GM21528 (cell line): ENCODE results near the gene OTOL1.
A peak's percentile ranks its signal among the peaks of the same experiment; 100 is the strongest.
"Not testable (repeated sequence)": the region's sequence is repeated elsewhere in the genome, so short reads cannot be mapped to it uniquely, and the experiment has no call there.

Experiments used
- ATAC-seq: cut with Tn5 transposase; IDR thresholded peaks from one replicate; pipeline ENCODE4 v1.9.1; 2021; ENCODE audit warnings: mild to moderate bottlenecking, moderate library complexity; ENCODE audit not compliant: unreplicated experiment, low FRiP score

The OTOL1 gene

DNA sequence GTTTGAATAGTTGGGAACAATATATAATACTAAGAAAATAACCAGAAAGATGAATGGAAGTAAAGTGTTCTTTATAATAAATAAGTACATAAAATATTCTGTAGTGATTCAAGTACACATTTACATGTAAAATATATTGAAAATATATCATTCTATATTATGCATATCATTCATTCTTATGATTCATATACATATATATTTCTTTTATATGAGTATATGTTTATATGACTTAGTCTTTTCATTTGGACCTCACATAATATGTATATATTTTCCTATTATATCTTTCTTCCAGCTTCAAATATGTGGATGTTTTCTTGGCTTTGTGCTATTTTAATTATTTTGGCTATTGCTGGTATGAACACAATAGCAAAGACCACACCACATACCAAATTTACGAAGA, at the start of gene OTOL1:
OTOL1 (plus strand) TSS at position 301 of the 400 bp plus-strand sequence; CDS start at position 301, 0 bp downstream.
- no peak for ATAC-seq

DNA sequence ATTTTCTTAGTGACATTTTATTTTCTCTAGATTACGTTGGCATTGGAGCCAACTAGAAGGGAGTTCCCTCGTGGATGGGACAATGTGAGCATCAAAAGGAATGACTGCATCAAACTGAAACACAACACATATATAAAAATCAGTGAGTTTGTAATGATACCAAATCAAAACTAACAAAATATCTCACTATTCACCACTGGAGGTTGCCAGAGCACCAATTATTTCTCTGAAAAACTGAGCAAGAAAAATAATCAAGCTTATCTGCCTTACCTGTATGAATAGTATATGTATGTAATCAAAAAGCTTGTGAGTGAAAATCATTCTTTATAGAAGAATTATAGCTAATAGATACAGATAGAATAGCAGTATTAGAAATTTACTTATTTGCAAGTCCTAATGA, 46.8 kb upstream of the OTOL1 start:
- ATAC-seq = no peak

DNA sequence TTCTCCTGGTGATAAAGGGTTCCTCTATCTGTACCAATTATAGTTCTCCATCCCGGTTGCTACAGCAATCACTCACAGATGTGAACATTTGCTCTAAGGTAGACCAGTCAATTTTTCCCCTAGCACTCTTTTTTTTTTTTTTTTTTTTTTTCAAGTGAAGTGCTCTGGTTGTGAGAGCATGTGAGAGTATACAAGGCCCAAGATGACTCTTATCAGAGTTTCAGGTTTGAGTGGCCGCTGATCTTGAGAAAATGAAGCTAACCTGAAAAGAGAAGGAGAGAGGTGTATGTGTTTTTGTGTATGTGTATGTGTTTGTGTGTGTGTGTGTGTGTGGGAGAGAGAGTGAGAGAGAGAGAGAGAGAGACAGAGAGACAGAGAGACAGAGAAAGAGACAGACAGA, 44.4 kb upstream of the OTOL1 start:
- ATAC-seq = no peak

DNA sequence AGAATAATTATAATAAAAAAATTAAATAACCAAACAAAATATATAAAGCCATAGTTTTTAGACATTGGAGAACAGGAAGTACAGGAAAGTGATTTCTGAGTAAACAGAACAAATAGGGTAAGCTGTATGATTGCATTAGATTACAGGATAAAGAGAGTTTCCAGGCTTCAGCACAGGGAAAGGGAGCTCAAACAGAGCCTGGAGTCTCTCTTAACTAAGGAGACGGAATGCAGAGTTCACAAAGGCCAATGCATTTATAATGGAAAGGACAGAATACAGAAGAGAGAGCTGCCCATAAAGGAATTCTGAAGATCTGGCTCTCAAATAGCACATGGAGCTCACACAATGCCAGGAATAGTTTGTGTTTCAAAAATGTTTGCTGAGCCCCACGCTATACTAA, 42.0 kb upstream of the OTOL1 start:
- no peak for ATAC-seq

DNA sequence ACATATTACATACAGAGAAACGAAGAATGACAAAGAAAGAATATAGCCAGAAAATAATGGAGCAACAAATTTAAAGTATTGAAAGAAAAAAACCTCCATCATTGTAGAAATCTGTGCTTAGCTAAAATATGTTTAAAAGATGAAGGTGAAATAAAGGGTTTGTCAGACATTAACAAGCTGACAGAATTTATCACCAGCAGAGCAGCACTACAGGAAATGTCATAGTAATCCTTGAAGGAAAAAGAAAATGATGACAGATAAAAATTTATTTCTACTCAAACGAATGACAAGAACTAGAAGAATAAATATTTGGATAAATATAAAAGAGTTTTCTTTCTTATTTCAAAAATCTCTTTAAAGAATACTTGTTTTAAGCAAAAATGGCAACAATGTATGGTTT, 40.6 kb upstream of the OTOL1 start:
- no peak for ATAC-seq

DNA sequence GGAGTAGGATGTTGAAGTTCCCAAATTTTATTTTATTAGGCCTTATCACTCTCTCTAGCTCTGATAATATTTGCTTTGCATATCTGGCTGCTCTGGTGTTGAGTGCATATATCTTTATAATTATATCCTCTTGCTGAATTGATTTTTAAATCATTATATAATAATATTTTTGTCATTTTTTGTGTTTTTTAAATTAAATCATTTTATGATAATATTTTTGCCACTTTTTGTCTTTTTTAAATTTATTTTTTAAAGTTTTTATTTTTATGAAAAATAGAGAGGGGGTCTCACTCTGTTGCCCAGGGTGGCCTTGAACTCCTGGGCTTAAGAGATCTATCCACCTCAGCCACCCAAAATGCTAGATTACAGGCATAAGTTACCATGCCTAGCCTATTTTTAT, 34.5 kb upstream of the OTOL1 start:
- ATAC-seq = no peak

DNA sequence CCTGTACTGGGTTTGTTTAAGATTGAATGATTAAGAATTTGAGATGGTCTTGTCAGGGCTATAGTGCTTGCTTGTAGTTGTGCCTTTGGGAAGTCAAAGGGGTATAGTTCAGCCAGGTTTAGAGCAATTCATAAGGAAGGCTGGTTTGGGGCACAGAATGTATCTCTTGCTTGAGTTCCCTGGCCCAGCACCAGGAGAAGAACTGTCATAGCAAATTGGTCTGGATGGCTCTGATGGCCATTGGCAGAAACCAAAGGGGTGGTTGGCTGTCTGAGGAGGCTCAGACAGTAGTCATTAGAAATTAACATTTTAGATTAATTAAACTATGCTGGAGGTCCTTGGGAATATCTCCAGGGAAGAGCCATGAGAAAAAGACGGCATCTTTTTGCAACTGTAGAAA, 25.4 kb upstream of the OTOL1 start:
- no peak for ATAC-seq

DNA sequence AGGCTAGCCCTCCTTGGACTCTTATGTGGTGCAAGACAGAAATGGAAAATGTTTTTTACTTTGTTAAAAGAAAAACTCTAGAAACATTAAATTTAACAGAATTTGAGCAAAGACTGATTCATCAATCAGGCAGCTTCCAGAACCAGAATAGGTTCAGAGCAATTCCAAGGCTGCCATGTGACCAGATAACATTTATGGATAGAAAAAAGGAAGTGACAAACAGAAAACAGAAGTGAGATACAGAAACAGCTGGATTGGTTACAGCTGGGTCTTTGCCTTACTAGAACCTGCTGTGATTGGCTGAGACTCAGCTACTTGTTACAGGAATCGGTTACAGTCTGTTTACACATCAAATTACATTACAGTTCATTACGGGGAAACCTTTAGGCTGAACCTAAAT, 22.5 kb upstream of the OTOL1 start:
- no peak for ATAC-seq

DNA sequence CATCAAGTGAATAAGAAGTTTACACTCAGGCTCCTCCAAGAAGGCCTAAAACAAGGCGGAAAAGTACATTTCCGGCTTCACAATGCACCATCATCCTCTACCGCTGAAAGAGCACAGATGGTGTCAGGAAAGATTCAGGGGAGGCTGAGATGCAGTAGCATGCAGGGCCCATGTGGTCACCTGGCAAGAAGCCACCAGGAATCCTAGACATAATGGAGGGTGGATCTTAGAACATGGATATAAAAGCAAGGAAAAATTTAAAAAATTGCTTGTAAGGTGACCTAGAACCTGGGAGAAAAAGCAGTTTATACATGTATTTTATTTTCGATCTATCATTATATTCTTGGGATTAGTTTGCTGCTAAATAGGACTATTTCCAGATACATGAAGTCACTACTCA, 21.9 kb upstream of the OTOL1 start:
- no peak for ATAC-seq

DNA sequence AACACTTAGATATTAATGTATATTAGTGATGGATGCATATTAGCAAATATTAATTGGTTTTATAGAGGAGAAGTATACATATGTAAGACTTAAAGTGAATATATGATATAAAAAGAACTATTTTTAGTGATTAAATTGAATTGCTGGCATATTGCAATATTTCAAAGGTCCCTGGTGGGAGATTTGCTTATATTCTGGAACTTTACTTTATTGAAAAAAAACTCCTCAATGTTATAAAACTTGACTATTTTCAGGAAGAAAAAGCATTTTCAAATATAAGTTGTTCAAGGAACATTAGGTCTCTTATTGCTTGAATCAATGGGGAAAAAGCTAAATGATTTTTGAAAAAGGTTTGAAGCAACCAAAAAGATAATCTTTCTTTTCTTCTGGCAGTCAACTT, 21.4 kb upstream of the OTOL1 start:
- no peak for ATAC-seq

DNA sequence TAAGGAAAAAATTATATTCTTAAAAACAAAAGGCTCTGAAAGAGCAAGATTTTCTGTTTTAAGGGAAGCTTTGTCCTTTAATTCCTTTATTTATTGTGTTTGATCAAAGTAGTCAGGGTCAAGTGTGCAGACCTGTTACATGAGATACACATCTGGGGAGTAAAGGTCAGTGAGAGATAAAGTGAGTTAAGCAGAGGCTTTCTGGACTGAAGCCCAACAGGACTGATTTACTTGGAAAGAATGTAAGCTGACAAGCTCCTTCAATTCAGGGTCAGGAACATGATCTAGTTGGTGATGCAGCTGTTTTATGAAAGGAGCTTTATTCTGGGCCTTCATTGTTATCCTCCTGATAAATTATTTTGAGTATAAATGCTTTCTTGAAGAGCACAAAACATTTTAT, 20.7 kb upstream of the OTOL1 start:
- ATAC-seq = no peak

DNA sequence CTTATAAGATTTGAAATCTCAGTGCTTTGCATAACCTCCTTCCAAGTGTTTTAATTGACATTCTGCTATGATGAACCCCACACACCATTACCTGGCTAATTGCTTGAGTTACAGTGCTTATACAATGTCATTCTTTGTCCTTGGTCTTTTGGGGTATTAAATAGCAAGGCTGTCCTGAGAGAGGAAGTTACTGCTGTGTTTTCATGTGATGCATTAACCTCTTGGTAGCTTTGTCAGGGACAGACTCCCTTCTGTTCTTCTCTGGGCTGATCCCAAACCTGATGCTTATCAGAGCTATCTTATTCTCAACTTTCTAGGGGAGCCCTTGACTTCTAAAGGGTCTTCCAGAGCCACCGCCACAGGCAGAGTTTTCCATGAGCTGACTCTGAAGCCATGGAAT, 12.4 kb upstream of the OTOL1 start:
- no peak for ATAC-seq

DNA sequence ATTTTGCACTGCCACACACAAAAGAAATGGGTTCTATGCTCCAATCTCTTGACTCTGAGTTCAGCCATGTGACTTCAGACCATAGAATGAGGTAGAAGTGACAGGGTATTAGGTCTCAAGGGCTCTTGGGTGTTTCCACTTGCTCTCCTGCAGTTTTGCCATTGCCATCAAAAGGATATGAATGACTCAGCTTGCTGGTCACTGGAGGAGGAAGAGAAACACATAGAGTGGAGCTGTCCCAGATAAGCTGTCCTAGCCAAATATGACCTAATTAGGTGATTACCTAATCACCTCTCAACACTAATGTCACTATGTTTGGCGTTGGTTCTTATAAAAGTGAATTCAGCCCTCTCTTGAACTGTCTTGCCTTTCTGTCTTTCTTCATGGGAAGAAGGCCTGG, 8.3 kb upstream of the OTOL1 start:
- ATAC-seq = not testable (repeated sequence)

DNA sequence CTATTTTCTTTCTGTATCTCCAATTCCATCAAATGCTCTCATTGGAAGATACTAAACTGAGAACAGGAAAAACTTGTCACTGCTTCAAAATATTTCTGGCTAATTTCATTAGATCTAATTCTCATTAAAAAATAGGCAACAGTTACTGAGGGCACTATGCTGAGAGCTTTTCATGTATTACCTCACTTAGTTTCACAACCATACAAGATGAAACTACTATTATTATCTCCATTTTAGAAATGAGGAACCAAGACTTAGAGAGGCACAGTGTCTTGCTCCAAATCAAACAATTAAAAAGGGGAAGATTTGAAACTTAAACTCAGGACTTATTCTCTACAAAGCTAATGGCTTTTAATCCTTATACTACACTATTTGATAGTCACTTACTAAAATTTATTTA, 7.2 kb upstream of the OTOL1 start:
- ATAC-seq = peak; percentile 99

DNA sequence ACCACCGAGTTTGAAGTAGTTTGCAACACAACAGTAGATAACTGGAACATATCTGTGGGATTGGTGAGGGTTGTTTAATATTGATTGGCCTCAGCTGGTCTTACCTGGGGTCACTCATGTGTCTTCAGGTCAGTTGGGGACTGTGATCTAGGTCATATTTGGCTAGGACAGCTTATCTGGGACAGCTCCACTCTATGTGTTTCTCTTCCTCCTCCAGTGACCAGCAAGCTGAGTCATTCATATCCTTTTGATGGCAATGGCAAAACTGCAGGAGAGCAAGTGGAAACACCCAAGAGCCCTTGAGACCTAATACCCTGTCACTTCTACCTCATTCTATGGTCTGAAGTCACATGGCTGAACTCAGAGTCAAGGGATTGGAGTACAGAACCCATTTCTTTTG, 5.8 kb upstream of the OTOL1 start:
- peak; percentile 39 for ATAC-seq

DNA sequence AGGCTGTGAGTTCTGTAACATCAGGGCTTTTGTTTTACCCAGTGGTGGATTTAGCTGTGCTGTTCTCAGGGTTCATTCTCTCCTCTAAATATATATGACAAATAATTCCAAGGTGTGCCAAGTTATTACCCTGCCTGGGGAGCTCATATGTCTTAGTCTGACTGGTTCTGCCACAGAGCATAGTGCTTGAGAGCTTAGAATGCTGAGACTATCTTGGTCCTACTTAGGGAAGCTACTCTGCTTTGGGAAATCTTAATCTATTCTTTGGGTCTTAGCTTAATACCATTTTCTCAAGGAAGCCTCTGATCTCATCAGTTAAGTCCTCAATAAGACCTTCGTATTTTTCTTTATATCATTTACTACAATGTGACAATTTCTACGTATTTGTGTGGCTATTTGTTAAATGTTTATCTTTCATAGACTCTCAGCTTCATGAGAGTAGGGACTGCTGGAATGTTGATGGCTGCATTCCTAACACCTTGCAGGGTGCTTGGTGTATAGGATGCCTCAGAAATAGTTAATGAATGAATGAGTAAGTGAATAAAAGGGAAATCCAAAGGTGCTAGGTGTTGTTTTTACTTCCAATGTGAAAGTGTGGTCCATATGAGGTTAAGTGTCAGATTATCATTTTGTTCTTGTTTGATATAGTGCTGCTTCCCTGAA, 1.8 kb downstream of the OTOL1 start:
- ATAC-seq = no peak

DNA sequence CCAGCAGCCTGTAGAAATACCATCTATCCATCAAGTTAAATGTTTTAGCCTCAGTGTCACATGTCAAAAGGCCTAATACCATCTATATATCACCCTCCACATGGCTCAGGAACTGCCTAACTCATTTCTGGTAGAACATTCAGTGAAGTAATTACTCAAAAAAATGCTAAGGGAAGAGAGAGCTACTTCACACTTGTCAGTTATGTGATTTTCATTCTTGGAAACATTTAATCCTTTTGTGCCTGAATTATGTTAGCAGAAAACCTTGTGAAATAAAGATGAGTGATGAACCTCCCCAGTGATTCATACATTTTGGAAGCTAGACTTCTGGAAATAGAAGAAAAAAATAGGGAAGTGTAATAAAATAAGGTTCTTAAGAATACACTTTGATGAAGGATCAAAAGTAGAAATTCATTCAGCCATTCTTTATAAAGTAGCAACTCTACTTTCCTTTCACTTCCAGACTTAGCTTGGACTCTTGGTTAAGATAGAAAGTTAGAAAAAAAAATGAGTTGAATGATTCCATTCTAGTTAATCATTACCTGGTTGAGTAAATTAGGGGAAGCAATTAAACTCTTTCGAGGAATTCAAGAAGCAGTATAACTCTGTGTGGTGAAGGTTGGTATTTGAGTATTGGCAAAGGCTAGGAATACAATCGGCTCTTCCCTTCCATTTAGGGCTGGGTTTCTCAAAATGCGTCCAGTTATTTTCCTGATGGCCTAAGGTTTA, 3.6 kb downstream of the OTOL1 start:
- no peak for ATAC-seq

DNA sequence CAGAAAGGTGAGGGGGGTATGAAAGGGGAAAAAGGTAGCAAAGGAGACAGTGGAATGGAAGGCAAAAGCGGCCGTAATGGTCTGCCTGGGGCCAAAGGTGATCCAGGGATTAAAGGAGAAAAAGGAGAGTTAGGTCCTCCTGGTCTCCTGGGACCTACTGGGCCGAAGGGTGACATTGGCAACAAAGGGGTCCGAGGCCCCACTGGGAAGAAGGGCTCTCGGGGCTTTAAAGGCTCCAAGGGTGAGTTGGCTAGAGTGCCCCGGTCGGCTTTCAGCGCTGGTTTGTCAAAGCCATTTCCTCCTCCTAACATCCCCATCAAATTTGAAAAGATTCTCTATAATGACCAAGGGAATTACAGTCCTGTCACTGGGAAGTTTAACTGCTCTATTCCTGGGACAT, 6.7 kb downstream of the OTOL1 start:
- no peak for ATAC-seq

DNA sequence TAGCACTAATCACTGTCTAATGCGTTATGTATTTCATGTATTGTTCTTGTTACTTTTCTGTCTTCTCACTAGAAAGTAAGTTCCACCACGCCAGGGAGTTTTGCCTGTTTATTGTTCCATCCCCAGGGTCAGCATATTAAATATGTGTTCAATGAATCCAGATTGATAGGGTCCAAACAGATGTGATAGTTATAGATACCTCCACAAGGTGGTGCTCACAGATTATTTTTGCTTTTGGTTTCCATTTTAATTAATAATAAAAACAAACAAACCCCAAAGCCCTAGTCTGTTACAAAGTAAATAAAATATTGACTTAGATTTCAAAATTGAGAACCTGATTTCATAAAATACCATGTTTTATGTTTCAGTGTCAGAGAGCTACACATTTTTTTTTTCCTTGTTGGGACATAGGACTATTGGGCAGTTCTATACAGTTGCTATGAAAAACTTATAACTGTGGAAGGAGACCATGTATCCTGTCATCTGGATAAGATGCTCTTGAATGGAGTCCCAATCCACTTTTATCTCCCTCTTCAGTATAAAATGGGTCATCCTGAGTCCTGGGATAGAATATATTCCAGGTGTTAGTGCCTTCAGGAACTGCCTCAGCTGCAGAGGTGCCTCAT, 12.4 kb downstream of the OTOL1 start:
- peak; percentile 83 for ATAC-seq

DNA sequence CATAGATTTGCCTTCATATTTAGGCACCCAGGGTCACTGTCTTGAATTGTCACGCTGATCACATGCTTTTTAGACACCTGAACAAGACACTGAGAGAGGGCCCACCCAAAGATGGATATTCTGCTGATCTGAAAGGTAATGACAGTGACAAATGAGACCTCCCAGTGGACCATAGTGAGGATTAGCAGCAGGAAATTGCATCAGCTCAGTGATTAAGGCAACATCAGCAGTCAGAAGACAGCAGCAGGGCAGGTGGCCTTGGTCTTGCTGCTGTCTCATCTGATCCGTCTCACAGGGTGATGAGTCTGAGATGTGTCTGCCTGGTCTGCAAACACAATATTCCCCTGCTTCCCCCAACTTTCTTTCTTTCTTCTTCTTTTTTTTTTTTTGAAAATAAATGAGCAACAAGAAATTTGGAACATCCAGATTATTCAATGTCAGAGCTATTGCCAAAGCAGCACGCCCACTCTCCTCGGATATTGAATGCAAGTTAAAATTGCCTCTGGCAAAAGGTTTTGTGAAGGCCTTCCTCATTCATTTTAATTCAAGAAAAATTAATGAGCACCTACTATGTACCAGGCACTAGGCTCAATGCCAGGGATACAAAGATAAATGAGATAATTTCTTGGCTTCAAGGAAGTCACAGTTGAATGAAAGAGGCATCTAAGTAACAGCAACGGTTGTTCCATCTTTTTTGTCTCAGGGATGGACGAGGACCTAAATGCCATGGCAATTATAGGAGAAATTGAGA, 14.1 kb downstream of the OTOL1 start:
- no peak for ATAC-seq

DNA sequence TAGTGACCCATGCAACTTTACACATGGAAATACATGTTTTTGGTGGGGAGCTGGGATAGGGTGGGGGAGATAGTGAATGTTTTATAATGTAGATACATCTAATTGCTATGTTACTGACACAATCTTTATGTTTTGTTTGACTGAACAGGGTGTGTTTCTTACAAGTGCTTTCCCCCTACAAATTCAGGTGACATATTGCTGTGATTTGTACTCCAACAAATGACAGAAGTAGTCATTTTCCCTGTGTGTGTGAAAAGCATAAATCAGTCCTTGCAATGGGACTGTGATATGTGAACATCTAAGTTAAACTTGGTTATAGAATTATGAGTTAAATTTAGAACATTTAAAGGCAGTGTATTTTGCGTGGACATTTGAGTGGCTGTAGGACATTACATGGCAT, 27.3 kb downstream of the OTOL1 start:
- ATAC-seq = no peak
